Naive B cell (primary cell): ENCODE results near the gene SLC39A6. TPM values are rescaled to one million over a fixed set of nuclear protein-coding genes. Genes with fewer than 3 reads are reported as not detected.

Experiments used
- ATAC-seq, 2 donors: fragments of 150-1000 bp; cut with Tn5 transposase; 2 replicates each; pipeline ENCODE4 v1.10.0; 2021; ENCODE audit warnings: low read depth in 2 of 2, mild to moderate bottlenecking in 2 of 2, moderate library complexity in 2 of 2
- DNase-seq: peaks from one replicate; pipeline ENCODE4 v3.0.0; 2022
- H3K27ac Mint-ChIP-seq, 6 donors: one replicate each; pipeline ENCODE4 v1.8.0; 2020 to 2022; ENCODE audit warnings: mild to moderate bottlenecking in 6 of 6, mixed read lengths in 6 of 6, moderate library complexity in 5 of 6, inconsistent platforms in 2 of 6
- H3K27me3 Mint-ChIP-seq, 3 donors: one replicate each; pipeline ENCODE4 v1.8.0; 2021 to 2022; ENCODE audit warnings: mixed read lengths in 3 of 3, mild to moderate bottlenecking in 1 of 3
- H3K36me3 Mint-ChIP-seq, 2 donors: one replicate each; pipeline ENCODE4 v1.8.0; 2020 to 2022; ENCODE audit warnings: mixed read lengths in 2 of 2, inconsistent platforms in 1 of 2, mild to moderate bottlenecking in 1 of 2
- H3K4me1 Mint-ChIP-seq, 3 donors: one replicate each; pipeline ENCODE4 v1.8.0; 2020 to 2022; ENCODE audit warnings: mixed read lengths in 3 of 3, inconsistent platforms in 1 of 3, mild to moderate bottlenecking in 1 of 3, moderate library complexity in 1 of 3
- H3K4me3 Mint-ChIP-seq, 8 donors: one replicate each; pipeline ENCODE4 v1.8.0; 2020 to 2022; ENCODE audit warnings: mild to moderate bottlenecking in 8 of 8, mixed read lengths in 8 of 8, moderate library complexity in 8 of 8, inconsistent platforms in 2 of 8
- H3K9me3 Mint-ChIP-seq, 7 donors: one replicate each; pipeline ENCODE4 v1.8.0; 2020 to 2022; ENCODE audit warnings: mixed read lengths in 7 of 7, mild to moderate bottlenecking in 5 of 7, inconsistent platforms in 2 of 7, moderate library complexity in 1 of 7
- polyA plus RNA-seq, 6 donors: library from polyadenylated mRNA; unstranded; fragments of 300-500 nt; fragmentation: Illumina TruSeq; gene quantifications; one replicate each; pipeline ENCODE4 v1.2.3, GENCODE V29; 2021; ENCODE audit warnings: low read depth in 6 of 6

The SLC39A6 gene
- polyA plus RNA-seq, 6 donors from 2014 or later: 24.1 to 34.4 (median 32.0) TPM

DNA sequence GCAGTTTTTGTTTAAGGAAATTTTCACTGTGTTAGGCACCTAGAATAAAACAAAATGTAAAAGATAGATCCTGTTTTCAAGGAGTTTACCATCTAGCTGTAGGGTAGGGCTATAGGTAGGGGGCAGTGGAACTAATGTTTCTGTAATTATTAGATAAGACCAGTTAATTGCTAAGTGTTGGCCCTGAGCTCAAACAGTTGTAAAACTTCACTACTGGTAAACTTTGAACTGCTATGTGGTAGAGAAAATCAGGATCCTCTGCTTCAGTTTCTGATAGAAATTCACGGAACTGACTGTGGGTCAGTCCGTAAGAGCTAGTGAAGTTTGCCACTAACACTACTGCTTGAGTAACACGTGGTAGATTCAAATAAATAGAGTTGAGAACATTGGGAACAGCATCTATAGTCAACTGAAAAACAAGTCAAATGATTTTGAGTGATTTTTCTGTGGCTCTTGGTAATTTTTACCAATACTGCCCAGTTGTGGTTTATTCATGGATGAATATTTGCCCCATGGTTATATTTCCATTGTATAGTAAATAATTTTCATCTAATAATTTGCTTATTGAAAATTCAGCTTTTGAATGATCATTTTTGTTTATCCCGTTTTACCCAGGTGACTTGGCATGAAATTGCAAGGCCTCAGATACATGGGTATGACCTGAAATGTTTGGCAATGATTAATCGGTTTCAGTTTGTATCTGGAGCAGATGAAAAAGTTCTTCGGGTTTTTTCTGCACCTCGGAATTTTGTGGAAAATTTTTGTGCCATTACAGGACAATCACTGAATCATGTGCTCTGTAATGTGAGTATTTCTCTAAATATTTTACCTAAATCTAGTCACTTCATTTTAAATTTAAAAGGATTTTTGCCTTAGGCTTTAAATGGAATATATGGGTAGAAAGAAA, 27.0 kb upstream of the SLC39A6 start:
- H3K9me3 Mint-ChIP-seq: no peaks in the 10 kb centered on the region
- no peaks in the 10 kb centered on the region for H3K27me3 Mint-ChIP-seq
- H3K36me3 Mint-ChIP-seq: peaks cover 34 to 54% of the 10 kb centered on the region in 2 donors
- DNase-seq: no peak
- peaks cover 21 to 29% (median 28%) of the 10 kb centered on the region in 3 donors for H3K4me1 Mint-ChIP-seq
- ATAC-seq: no peak
- H3K27ac Mint-ChIP-seq: peak overlapping the region in 2 of 6 donors; percentile 29 to 67
- no peak overlapping the region for H3K4me3 Mint-ChIP-seq

DNA sequence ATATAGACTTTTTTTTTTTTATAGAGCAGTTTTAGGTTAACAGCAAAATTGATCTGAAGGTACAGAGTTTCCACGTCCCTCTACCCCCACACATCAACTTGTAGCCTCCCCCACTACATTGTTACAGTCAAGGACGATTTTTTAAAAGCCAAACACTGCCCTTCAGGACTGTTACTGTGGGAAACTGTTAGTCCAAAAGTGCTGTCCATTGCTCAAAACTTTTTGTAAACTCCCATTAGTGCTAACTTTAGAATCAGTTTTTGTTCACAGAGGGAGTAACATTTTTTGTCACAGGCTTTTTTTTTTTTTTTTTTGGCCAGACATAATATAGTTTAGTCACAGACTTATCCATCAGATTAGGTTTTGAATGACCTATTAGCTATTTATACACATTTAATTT, 24.6 kb upstream of the SLC39A6 start:
- no peak for DNase-seq
- Mint-ChIP-seq H3K9me3 (no peaks in the 10 kb centered on the region), H3K27me3 (no peaks in the 10 kb centered on the region), H3K4me3 (no peak overlapping the region), H3K4me1 (peaks cover 44 to 51% (median 50%) of the 10 kb centered on the region in 3 donors), H3K27ac (peak overlapping the region in 1 of 6 donors; percentile 36), H3K36me3 (peaks cover 34 to 50% of the 10 kb centered on the region in 2 donors)
- no peak for ATAC-seq

DNA sequence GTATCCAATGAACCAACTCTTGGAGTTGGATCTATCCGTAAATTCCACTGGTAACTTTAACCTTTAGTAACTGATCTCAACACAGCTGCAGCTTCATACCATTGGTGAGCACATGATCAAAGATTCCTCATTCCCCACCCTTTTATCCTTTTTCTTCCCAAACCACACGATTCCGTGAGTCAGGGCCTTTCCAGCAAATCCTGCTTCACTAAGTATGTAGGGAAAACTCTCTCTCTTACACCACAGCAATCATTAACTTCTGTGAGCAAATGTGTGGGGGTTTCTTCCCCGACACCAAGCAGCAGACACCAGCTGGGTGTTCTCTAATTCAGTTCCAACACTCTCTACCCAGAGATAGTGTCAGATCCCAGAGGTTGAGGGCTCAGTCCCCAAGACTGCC, 24.1 kb upstream of the SLC39A6 start:
- Mint-ChIP-seq H3K36me3 (peaks cover 34 to 46% of the 10 kb centered on the region in 2 donors), H3K4me3 (no peak overlapping the region), H3K27me3 (no peaks in the 10 kb centered on the region), H3K4me1 (peaks cover 45 to 51% (median 46%) of the 10 kb centered on the region in 3 donors), H3K9me3 (no peaks in the 10 kb centered on the region), H3K27ac (peak overlapping the region in 2 of 6 donors; percentile 22 to 36)
- DNase-seq (no peak), ATAC-seq (no peak)

DNA sequence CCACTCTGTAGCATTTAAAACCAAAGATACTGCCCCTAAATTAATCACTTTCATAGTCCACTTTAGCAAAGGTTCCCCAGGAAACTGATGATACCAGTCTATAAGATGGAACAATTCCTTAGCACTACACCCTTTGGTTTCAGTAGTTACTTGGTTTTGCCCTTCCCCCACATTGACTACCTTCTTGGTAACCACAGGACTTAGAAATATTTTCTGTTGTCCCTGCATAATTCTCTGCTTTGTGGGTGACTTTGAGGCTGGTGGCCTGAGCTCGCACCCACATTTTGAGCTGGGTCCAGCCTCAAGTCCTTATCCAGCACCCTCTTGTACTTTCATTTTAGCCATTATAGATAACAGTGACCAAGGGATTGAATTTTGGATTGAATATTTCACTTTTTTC, 23.6 kb upstream of the SLC39A6 start:
- Mint-ChIP-seq H3K36me3 (peaks cover 34 to 45% of the 10 kb centered on the region in 2 donors), H3K9me3 (no peaks in the 10 kb centered on the region), H3K27ac (peak overlapping the region in 1 of 6 donors; percentile 9), H3K27me3 (no peaks in the 10 kb centered on the region), H3K4me1 (peaks cover 40 to 50% (median 46%) of the 10 kb centered on the region in 3 donors), H3K4me3 (peak overlapping the region in 1 of 8 donors; percentile 25)
- DNase-seq (no peak), ATAC-seq (no peak)

DNA sequence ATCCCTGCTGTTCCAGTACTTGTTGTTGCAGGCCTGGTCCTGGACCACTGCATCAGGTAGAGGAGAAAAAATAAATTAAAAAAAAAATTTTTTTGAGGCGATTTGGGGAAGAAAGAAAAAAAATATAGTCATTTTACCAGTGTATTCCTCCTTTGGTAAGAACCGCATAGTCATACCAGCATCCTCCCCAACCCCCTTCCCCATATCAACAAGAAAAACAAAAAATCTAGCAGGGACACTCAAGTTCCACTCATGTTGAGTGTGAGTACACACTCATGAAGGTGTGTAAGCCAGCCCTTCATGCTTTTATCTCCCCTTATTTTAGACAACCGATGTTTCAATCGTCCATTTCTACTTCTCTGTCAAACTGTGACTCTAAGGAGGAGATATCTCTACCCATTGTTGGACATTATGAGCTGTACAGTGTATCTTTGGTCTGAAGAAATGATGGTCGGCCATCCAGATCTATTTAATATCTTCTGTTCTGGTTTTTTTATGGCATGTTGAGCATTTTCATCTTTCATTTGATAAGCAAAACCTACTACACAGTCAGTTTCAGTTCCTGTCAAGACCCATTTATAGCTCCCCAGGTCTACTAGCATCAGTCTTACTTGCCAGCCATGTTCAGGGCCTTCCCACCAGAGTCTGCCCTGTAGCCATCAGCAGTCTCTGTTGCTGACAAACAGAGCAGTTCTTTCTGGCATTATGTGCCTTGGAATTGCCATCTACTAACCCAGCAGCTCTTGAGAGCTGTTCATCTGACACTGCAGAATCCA, 20.6 kb upstream of the SLC39A6 start:
- H3K4me3 Mint-ChIP-seq: peak overlapping the region in 7 of 8 donors; percentile 64 to 84 (median 68)
- H3K27ac Mint-ChIP-seq: peak overlapping the region; percentile 60 to 86 (median 78)
- DNase-seq (peak; percentile 51), ATAC-seq (peak; percentile 99)
- H3K27me3 Mint-ChIP-seq: no peaks in the 10 kb centered on the region
- no peaks in the 10 kb centered on the region for H3K9me3 Mint-ChIP-seq
- peaks cover 35 to 51% (median 36%) of the 10 kb centered on the region in 3 donors for H3K4me1 Mint-ChIP-seq
- peaks cover 21 to 40% of the 10 kb centered on the region in 2 donors for H3K36me3 Mint-ChIP-seq

DNA sequence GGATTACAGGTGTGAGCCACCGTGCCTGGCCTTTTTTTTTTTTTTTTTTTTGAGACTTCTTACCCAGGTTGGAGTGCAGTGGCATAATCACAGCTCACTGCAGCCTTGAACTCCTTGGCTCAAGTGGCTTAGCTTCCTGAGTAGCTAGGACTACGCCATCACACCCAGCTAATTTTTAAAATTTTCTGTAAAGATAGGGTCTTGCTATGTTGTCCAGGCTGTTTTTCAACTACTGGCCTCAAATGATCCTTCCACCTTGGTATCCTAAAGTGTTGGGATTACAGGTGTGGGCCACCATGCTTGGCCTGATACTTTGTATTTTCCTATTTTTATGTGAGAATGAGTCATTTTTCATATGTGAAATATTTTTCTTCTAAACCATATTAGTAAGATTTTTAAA, 14.3 kb upstream of the SLC39A6 start:
- DNase-seq: no peak
- Mint-ChIP-seq H3K27ac (no peak overlapping the region), H3K4me1 (peaks cover 3 to 15% (median 7%) of the 10 kb centered on the region in 3 donors), H3K9me3 (no peaks in the 10 kb centered on the region), H3K27me3 (no peaks in the 10 kb centered on the region), H3K36me3 (peaks cover 0 to 13% of the 10 kb centered on the region in 2 donors), H3K4me3 (no peak overlapping the region)
- no peak for ATAC-seq

DNA sequence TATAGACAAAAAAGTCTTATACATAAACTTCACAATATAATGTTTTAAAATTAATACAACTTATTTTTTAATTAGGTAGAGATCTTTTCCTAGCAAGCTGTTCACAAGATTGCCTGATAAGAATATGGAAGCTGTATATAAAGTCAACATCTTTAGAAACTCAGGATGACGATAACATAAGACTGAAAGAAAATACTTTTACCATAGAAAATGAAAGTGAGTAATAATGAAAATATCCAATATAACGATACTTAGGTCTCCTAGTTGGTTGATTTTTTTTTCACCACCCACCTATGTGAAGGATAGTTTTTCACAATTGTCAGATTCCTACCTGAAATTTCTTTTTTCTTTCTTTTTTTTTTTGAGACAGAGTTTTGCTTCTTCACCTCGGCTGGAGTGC, 13.6 kb upstream of the SLC39A6 start:
- peaks cover 0 to 13% of the 10 kb centered on the region in 2 donors for H3K36me3 Mint-ChIP-seq
- H3K27me3 Mint-ChIP-seq: no peaks in the 10 kb centered on the region
- no peak for ATAC-seq
- peak overlapping the region in 1 of 6 donors; percentile 26 for H3K27ac Mint-ChIP-seq
- no peak for DNase-seq
- no peaks in the 10 kb centered on the region for H3K9me3 Mint-ChIP-seq
- H3K4me1 Mint-ChIP-seq: peaks cover 3 to 10% (median 6%) of the 10 kb centered on the region in 3 donors
- H3K4me3 Mint-ChIP-seq: no peak overlapping the region

DNA sequence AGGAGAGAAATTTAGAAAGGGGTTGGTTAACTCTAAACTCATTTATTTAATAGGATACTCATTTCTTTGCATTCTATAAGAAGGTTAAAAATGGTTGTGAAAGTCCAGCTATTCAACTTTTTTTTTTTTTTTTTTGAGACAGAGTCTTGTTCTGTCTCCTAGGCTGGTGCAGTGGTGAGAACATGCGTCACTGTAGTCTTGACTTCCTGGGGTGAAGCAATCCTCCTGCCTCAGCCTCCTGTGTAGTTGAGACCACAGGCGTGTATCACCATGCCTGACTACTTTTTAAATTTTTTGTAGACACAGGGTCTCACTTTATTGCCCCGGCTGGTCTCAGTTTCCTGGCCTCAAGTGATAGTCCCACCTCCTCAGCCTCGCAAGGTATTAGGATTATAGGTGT, 12.4 kb upstream of the SLC39A6 start:
- DNase-seq (no peak), ATAC-seq (no peak)
- Mint-ChIP-seq H3K27ac (no peak overlapping the region), H3K9me3 (no peaks in the 10 kb centered on the region), H3K27me3 (no peaks in the 10 kb centered on the region), H3K4me1 (peaks cover 2 to 9% (median 5%) of the 10 kb centered on the region in 3 donors), H3K4me3 (no peak overlapping the region), H3K36me3 (peaks cover 0 to 19% of the 10 kb centered on the region in 2 donors)

DNA sequence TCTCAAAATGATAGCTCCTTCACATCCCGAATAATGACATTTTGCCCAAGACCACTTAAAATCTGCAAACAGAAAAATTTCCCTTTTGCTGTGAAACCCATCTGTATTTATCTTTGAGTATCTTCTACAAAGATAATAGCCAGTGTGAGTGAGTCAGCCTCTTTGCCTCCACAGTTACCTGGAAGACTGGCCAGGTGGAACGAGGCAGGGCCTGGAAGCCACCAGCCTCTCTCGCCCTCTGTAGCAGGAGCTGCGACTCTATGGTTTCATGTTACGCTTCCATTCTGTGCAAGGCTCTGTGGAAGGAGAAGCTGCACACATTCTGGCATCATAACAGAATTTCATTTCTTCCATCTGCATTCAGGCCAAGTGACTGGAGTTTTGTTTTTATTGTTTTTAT, 10.1 kb upstream of the SLC39A6 start:
- no peak overlapping the region for H3K27ac Mint-ChIP-seq
- no peaks in the 10 kb centered on the region for H3K9me3 Mint-ChIP-seq
- ATAC-seq: no peak
- no peak for DNase-seq
- H3K4me1 Mint-ChIP-seq: peaks cover 5 to 21% (median 13%) of the 10 kb centered on the region in 3 donors
- peaks cover 0 to 17% of the 10 kb centered on the region in 2 donors for H3K36me3 Mint-ChIP-seq
- H3K4me3 Mint-ChIP-seq: no peak overlapping the region
- no peaks in the 10 kb centered on the region for H3K27me3 Mint-ChIP-seq

DNA sequence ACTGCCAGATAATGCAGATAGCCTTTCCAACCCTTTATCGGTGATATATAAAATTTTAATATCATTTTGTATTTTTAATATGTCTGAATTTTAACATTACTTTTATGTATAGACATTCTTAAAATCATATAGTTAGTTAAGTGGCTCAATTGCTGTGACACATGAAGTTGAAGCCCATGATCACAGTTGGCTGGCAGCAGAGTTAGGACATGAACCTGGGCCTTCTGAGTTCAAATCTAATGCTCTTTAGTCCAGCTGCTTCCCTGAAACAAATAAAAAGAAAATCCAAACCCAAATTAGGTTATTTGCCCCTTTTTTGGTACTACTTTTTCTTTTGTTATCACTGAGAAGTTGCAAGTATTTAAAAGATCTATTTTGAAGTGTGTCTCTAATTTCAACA, 6.1 kb upstream of the SLC39A6 start:
- Mint-ChIP-seq H3K9me3 (no peaks in the 10 kb centered on the region), H3K36me3 (peaks cover 0 to 13% of the 10 kb centered on the region in 2 donors), H3K27me3 (no peaks in the 10 kb centered on the region), H3K4me1 (peaks cover 29 to 42% (median 31%) of the 10 kb centered on the region in 3 donors), H3K27ac (peak overlapping the region in 1 of 6 donors; percentile 56), H3K4me3 (no peak overlapping the region)
- DNase-seq: no peak
- no peak for ATAC-seq

DNA sequence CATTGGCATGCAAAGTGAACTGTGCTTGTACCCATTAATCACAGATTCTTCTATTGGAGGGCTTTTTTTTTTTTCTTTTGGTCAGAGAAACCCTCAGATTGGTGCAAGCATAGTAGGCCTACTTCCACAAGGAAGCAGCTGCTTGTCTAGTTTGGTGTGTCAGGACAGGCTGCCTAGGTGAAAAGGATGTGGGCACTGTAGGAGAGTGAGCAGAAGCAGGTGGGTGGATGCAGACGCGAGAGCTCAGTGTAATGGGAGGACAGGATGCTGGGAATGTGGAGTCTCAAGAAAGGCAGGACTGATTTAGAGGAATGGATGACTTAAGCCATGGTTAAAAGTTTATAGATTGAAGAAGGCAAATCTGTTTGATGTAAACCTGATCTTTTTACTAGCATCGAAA, 3.6 kb upstream of the SLC39A6 start:
- peak overlapping the region in 3 of 6 donors; percentile 14 to 84 (median 57) for H3K27ac Mint-ChIP-seq
- ATAC-seq (no peak), DNase-seq (no peak)
- H3K27me3 Mint-ChIP-seq: no peaks in the 10 kb centered on the region
- peak overlapping the region in 5 of 8 donors; percentile 10 to 99 (median 47) for H3K4me3 Mint-ChIP-seq
- no peaks in the 10 kb centered on the region for H3K9me3 Mint-ChIP-seq
- peaks cover 0 to 13% of the 10 kb centered on the region in 2 donors for H3K36me3 Mint-ChIP-seq
- peaks cover 38 to 57% (median 45%) of the 10 kb centered on the region in 3 donors for H3K4me1 Mint-ChIP-seq

DNA sequence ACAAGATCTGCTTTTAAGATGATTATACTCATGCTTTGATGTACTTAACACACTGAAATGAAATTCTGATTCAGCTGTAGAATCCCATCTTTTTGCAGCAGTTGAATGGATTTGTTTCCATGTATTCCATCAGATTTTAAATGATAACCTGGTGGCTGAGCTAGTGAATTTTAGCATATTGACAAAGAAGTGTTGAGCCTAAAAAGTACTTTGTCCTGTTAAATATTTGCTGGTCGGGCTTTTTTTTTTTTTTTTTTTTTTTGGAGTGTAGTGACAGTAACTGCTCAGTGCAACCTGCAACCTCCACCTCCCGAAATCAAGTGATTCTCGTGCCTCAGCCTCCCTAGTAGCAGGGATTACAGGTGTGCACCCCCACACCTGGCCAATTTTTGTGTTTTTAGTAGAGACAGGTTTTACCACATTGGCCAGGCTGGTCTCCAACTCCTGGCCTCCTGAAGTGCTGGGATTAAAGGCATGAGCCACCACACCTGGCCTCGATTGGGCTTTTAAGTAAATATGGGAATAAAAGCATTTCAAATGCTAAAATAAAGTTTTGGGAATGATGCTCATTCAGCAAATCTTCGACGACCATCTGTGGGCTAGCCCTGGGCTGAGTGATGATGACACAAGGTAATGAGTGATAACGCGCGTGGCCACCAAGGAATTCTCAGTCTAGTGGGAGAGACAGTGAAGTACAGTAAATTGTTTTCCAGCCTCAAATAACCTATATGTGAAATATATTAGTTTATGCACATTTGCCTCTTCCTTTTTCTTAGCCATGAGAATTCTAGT, 2.7 kb upstream of the SLC39A6 start:
- H3K36me3 Mint-ChIP-seq: peaks cover 0 to 10% of the 10 kb centered on the region in 2 donors
- ATAC-seq: no peak
- H3K27me3 Mint-ChIP-seq: no peaks in the 10 kb centered on the region
- H3K9me3 Mint-ChIP-seq: no peaks in the 10 kb centered on the region
- H3K4me3 Mint-ChIP-seq: peak overlapping the region in 6 of 8 donors; percentile 93 to 99 (median 96)
- no peak for DNase-seq
- no peak overlapping the region for H3K27ac Mint-ChIP-seq
- H3K4me1 Mint-ChIP-seq: peaks cover 42 to 63% (median 48%) of the 10 kb centered on the region in 3 donors
